Measurements from ENCODE around the gene KCNT2. TPM values are rescaled to one million over a fixed set of nuclear protein-coding genes. Genes with fewer than 3 reads are reported as not detected.

KCNT2 gene
- total RNA-seq, 1 donor from 2014 or later: 26.1 TPM

- Mint-ChIP-seq H3K27me3 (no peaks in the 10 kb centered on the region), H3K4me1 (ENCODE audit: low read depth) (no peaks in the 10 kb centered on the region), H3K4me3 (ENCODE audit: low read depth) (no peak overlapping the region), H3K36me3 (ENCODE audit: insufficient read depth) (peaks cover 9% of the 10 kb centered on the region), H3K27ac (no peak overlapping the region), H3K9me3 (ENCODE audit: low read depth) (peaks cover 5% of the 10 kb centered on the region)
- DNase-seq (ENCODE audit: low spot score, unreplicated experiment): no peak
- TF ChIP-seq CTCF (IDR thresholded peaks at IDR 0.05; ENCODE audit: unreplicated experiment): no peak
Measured at GRCh38 chr1:196418772-196419171, 189.5 kb downstream of the KCNT2 start.

GRCh38 chr1:196415978-196416377 is 192.3 kb downstream of the KCNT2 start:
- H3K27ac Mint-ChIP-seq: no peak overlapping the region
- H3K4me3 Mint-ChIP-seq (ENCODE audit: low read depth): no peak overlapping the region
- H3K4me1 Mint-ChIP-seq (ENCODE audit: low read depth): no peaks in the 10 kb centered on the region
- no peaks in the 10 kb centered on the region for H3K27me3 Mint-ChIP-seq
- H3K9me3 Mint-ChIP-seq (ENCODE audit: low read depth): peaks cover 8% of the 10 kb centered on the region
- peaks cover 6% of the 10 kb centered on the region for H3K36me3 Mint-ChIP-seq (ENCODE audit: insufficient read depth)
- TF ChIP-seq CTCF (IDR thresholded peaks at IDR 0.05; ENCODE audit: unreplicated experiment): no peak
- DNase-seq (ENCODE audit: low spot score, unreplicated experiment): no peak

GRCh38 chr1:196412326-196412725 is 195.9 kb downstream of the KCNT2 start:
- no peak for DNase-seq (ENCODE audit: low spot score, unreplicated experiment)
- Mint-ChIP-seq H3K9me3 (ENCODE audit: low read depth) (peaks cover 3% of the 10 kb centered on the region), H3K36me3 (ENCODE audit: insufficient read depth) (peaks cover 1% of the 10 kb centered on the region), H3K27me3 (no peaks in the 10 kb centered on the region), H3K27ac (no peak overlapping the region), H3K4me1 (ENCODE audit: low read depth) (peaks cover 12% of the 10 kb centered on the region), H3K4me3 (ENCODE audit: low read depth) (no peak overlapping the region)
- TF ChIP-seq CTCF (IDR thresholded peaks at IDR 0.05; ENCODE audit: unreplicated experiment): no peak

- peaks cover 16% of the 10 kb centered on the region for H3K4me1 Mint-ChIP-seq (ENCODE audit: low read depth)
- peaks cover 1% of the 10 kb centered on the region for H3K36me3 Mint-ChIP-seq (ENCODE audit: insufficient read depth)
- no peak overlapping the region for H3K27ac Mint-ChIP-seq
- H3K4me3 Mint-ChIP-seq (ENCODE audit: low read depth): no peak overlapping the region
- no peak for DNase-seq (ENCODE audit: low spot score, unreplicated experiment)
- TF ChIP-seq CTCF (IDR thresholded peaks at IDR 0.05; ENCODE audit: unreplicated experiment): no peak
- peaks cover 3% of the 10 kb centered on the region for H3K9me3 Mint-ChIP-seq (ENCODE audit: low read depth)
- H3K27me3 Mint-ChIP-seq: no peaks in the 10 kb centered on the region
Measured at GRCh38 chr1:196410768-196411167, 197.5 kb downstream of the KCNT2 start.

- no peak for DNase-seq (ENCODE audit: low spot score, unreplicated experiment)
- Mint-ChIP-seq H3K27ac (no peak overlapping the region), H3K4me3 (ENCODE audit: low read depth) (no peak overlapping the region), H3K27me3 (no peaks in the 10 kb centered on the region), H3K9me3 (ENCODE audit: low read depth) (peaks cover 3% of the 10 kb centered on the region), H3K36me3 (ENCODE audit: insufficient read depth) (peaks cover 1% of the 10 kb centered on the region), H3K4me1 (ENCODE audit: low read depth) (peaks cover 16% of the 10 kb centered on the region)
- TF ChIP-seq CTCF (IDR thresholded peaks at IDR 0.05; ENCODE audit: unreplicated experiment): no peak
Measured at GRCh38 chr1:196409586-196409985, 198.7 kb downstream of the KCNT2 start.
